ENCODE measurements around the gene PHACTR1.
A peak's percentile ranks its signal among the peaks of the same experiment; 100 is the strongest.

PHACTR1 gene

DNA sequence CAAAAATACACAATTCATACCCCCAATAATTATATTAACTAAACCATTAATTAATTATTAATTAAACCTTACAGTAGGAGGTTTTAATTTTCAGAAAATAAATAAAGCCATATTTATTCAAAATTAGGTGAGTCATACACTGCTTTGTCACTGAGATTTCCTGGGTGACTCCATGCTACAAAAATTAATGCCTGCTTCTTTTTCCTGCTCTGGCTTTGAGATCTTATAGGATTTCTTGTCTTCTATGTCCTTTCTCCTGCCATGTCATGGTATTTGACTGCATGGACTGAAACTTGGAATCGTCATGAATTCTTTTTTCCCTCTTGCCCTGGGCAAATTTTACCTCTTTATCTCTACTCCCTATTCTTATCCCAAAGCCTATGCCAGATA, 133.2 kb downstream of the PHACTR1 start:
- DNase-seq (ENCODE audit: low read depth) = no peak

DNA sequence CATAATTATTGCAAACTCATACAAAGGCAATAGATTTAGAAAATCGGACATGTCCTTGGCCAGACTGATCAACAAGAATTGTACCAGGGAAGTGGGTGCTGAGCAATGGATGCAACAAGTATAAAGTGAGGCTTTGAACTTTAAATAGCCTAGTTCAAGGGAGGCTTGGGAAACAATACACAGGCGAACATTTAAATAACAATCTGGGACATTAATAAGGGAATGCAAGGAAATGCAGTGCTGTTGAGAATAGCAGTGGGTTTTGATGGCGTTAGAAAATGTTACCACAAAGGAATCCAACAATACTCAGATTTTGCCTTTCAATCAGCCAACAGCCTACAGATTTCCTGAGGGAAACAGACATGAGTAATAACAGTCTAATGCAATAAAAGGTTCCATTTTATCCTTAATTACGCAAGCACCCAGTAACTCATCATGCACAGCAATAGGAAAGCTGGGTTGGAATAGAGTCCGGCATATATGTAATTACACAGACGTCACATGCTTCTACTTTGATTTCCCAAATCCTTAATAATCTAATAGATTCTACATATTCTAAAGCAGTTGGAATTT, 134.6 kb downstream of the PHACTR1 start:
- no peak for DNase-seq (ENCODE audit: low read depth)

DNA sequence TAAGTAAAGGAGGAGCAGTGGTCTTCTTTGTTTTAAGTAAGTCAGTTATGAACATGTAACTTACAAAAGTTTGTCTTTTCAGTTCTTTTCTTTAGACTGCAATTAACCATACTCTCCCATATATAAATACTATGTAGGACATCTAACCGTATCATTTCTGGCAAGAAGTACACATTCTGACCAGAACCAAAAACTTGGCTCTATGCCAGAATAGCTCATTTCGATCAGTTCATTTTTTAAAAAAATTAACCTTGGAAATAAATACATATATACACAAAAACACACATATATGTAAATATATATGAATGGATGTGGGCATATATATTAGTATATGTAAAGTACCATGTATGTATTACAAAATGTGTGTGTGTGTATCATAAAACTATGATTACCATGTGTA, 145.0 kb downstream of the PHACTR1 start:
- DNase-seq (ENCODE audit: low read depth) = no peak

DNA sequence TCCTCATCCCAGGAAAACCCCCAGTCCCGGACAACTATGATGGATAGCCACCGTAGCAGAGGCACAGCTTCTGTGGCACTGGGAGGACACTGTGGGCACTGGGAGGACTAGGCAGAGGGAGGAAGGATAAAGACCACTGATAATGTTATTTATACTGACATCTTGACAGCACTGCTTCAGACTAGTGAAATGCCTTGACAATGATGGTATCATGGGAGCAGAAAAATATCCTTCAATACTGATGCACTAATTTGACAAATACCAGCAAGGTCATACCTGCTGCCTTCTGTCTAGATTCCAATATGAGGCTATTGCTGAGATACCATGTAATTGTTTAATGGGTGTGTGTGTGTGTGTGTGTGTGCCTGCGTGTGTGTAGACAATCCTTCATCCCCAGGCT, 148.6 kb downstream of the PHACTR1 start:
- no peak for DNase-seq (ENCODE audit: low read depth)

GRCh38 chr6:12865671-12866181, 149.2 kb downstream of the PHACTR1 start:
- no peak for DNase-seq (ENCODE audit: low read depth)

DNA sequence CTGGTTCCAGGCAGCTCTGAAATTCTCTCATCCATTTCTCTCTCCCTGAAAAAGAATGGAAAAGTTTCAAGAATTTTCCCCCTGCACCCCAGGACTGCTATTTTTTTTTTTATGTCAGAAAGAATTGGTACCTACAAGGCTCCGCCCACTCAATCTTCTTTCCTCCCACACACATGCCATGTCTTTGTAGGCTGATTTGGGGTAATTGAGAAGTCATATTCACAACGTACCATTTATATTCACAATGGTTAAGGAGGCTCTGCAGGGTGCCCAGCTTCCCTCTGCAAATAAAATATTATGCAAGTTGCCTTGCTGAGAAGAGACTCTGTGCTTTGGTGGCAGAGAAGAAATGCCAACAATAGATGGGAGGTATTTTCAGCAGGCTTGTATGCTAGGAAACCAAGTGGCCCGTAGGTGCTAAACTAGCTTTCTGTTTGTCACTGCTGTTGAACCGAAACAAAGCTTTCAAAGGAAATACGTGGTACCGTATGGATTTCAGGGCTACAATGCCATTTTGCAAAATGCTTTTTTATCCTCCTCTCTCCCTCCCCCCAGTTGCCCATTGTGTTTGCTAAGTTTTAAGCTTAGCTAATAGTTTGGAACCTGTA, 150.0 kb downstream of the PHACTR1 start:
- DNase-seq (ENCODE audit: low read depth) = no peak

DNA sequence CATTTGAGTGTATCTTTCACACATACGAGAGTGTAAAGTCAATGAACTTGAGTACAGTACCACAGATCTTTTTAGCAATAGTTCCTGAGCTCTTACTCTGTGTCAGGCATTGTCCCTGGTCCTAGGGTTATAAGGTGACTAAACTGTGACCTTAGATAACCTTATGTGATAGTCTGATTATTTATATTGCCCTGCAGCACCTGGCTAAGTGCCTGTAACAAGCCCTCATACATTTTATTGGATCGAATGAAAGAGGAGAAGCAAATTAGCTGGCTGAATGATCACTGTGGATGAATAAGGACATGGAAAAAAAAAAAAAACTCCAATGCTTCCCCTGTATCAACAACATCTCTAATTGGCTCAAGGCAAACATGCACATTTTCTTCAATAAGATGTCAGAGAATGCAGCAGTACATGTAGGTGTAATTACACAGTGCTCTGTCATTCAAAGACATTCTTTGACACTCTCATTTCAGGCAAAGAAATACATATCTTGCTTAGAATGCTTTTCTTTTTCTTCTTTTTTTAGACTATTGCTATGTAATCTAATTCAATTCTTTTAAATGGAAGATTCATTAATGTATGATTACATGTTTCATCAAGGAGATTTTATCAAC, 153.4 kb downstream of the PHACTR1 start:
- no peak for DNase-seq (ENCODE audit: low read depth)

- no peak for DNase-seq (ENCODE audit: low read depth)
Observed at GRCh38 chr6:12873691-12874090, 157.1 kb downstream of the PHACTR1 start.

- DNase-seq (ENCODE audit: low read depth) = peak; percentile 64
Observed at GRCh38 chr6:12875051-12875450, 158.5 kb downstream of the PHACTR1 start.

DNA sequence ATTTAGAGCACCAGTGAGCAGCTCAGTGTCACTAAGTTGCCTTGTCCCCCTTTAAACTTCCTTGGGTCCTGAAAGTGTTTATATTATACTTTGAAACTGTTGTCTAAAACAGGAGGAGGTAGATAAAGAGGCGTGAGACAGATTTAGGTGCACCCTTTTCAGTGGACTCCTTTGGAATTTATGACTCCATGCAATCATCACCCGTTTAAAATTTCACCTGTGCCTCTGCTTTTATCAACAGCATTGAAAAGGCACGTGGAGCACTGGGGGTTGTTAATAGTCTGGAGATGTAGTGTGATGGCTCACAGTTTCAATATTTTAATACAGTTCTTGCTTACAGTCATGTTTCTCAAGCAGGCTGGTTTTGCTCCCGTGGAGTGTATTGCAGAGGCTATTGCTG, 162.2 kb downstream of the PHACTR1 start:
- no peak for DNase-seq (ENCODE audit: low read depth)

- DNase-seq (ENCODE audit: low read depth) = no peak
Observed at GRCh38 chr6:12882761-12883290, 166.3 kb downstream of the PHACTR1 start.

GRCh38 chr6:12884983-12885382, 168.4 kb downstream of the PHACTR1 start:
- DNase-seq (ENCODE audit: low read depth) = no peak

DNA sequence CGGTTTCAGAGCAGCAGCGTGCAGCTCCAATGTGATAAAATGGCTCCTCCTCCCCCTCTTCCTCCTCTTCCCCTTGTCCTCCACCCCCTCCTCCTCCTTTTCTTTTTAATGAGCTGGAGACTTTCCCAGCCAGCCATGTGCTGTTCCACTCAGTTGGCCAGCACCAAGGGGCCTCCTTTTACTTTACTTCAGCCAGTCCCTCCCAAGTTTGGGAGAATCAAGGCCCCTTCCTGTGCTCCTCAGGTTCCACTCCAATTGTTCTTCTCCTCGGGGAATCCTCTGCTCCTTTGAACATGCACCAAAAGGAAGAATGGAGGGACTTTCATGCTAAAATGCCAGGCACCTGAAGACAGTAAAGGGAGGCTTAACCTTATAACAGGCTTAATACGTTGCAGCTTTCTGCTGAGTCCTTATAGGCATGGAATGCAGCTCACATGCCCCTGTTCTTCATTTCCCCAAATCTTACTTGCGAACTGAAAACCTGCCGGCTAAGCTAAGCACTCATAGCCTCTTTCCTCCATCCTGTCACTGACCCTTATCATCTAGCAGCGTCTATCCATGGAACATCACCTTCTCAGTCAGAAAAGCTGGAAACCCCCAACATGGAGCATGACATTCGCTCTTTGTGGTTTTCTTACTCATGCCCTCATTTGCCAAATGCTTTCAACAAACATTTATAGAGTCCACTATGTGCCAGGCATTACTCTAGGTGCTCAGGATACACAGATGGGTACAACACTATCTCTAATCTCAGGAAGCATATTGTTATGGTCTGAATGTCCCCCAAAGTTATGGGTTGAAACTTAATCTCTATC, 170.6 kb downstream of the PHACTR1 start:
- DNase-seq (ENCODE audit: low read depth) = no peak

DNA sequence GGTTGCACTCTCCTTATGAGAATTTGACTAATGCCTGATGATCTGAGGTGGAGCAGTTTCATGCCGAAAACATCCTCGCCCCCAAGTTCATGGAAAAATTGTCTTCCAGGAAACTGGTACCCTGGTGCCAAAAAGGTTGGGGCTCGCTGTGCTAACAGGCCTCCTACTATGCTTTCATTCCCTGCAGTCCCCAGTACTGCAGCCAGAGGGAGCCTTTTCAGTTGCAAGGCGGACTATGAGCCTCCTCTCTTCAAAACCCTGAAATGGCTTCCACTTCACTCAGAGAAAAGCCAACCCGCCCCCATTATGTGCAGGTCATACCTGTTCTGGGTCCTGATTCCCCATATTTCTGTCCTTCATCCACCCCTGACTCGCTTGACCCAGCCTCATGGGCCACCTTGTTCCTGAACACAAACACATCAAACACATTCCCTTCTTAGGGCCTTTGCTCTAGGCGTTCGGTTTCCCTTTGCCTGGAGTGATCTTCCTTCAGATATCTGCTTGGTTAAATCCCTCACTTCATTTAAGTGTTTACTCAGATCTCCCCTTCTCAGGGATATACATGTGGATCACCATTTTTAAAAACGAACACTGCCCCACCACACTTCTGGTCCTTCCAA, 173.7 kb downstream of the PHACTR1 start:
- DNase-seq (ENCODE audit: low read depth) = no peak

GRCh38 chr6:12891595-12891994, 175.0 kb downstream of the PHACTR1 start:
- DNase-seq (ENCODE audit: low read depth) = no peak

GRCh38 chr6:12892151-12892550, 175.6 kb downstream of the PHACTR1 start:
- no peak for DNase-seq (ENCODE audit: low read depth)

DNA sequence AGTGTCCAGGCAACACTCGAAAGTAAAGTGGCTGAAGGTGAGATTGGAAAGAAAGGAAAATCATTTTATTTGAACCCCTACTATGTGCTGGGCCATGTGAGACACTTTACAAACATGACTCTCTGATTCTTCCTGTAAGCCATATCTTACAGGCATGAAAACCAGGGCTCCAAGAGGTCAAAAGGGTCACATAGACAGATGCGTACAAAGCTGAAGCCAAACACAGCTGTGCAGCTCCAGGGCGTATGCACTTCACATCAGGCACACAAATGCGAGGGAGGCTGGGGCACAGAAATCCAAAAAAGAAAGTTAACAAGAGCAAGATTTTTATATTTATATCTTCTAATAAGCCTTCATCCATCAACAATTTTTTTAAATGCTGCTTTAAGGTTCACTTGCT, 176.5 kb downstream of the PHACTR1 start:
- no peak for DNase-seq (ENCODE audit: low read depth)

GRCh38 chr6:12895721-12896120, 179.2 kb downstream of the PHACTR1 start:
- DNase-seq (ENCODE audit: low read depth) = no peak

GRCh38 chr6:12896208-12896733, 179.7 kb downstream of the PHACTR1 start:
- no peak for DNase-seq (ENCODE audit: low read depth)

- no peak for DNase-seq (ENCODE audit: low read depth)
Observed at GRCh38 chr6:12898603-12899002, 182.0 kb downstream of the PHACTR1 start.

- DNase-seq (ENCODE audit: low read depth) = no peak
Observed at GRCh38 chr6:12899046-12899833, 182.7 kb downstream of the PHACTR1 start.
